Kidney epithelial cell (primary cell): ENCODE measurements around the gene SFI1. TPM values are rescaled to one million over a fixed set of nuclear protein-coding genes. Genes with fewer than 3 reads are reported as not detected.
"Not testable (repeated sequence)": the region's sequence is repeated elsewhere in the genome, so short reads cannot be mapped to it uniquely, and the experiment has no call there.

Experiments used
- DNase-seq: peaks from one replicate; pipeline ENCODE4 v3.0.0-alpha.2; 2010; ENCODE audit warnings: low read depth
- H3K27me3 ChIP-seq: 2 replicates; pipeline ENCODE4 v1.6.0; 2011; ENCODE audit warnings: low read length; ENCODE audit not compliant: control insufficient read depth, insufficient read depth
- H3K36me3 ChIP-seq: 2 replicates; pipeline ENCODE4 v1.5.1; 2011; ENCODE audit warnings: low read length; ENCODE audit not compliant: control insufficient read depth, insufficient read depth
- H3K4me3 ChIP-seq: 2 replicates; pipeline ENCODE4 v1.5.1; 2011; ENCODE audit warnings: low read depth, mild to moderate bottlenecking, control low read depth, low read length
- CTCF ChIP-seq: IDR thresholded peaks from 2 replicates; pipeline ENCODE4 v1.5.1; 2011; ENCODE audit warnings: mild to moderate bottlenecking, moderate library complexity, low read length, control low read depth, inconsistent platforms; ENCODE audit not compliant: insufficient read depth, poor library complexity, severe bottlenecking
- total RNA-seq: library from RNA; depleted of rRNA; stranded (reverse); fragments of >200 nt; gene quantifications from 2 replicates; pipeline ENCODE4 v1.2.3, GENCODE V29; 2015

The SFI1 gene
- total RNA-seq, 1 donor from 2014 or later = 13.2 TPM

DNA sequence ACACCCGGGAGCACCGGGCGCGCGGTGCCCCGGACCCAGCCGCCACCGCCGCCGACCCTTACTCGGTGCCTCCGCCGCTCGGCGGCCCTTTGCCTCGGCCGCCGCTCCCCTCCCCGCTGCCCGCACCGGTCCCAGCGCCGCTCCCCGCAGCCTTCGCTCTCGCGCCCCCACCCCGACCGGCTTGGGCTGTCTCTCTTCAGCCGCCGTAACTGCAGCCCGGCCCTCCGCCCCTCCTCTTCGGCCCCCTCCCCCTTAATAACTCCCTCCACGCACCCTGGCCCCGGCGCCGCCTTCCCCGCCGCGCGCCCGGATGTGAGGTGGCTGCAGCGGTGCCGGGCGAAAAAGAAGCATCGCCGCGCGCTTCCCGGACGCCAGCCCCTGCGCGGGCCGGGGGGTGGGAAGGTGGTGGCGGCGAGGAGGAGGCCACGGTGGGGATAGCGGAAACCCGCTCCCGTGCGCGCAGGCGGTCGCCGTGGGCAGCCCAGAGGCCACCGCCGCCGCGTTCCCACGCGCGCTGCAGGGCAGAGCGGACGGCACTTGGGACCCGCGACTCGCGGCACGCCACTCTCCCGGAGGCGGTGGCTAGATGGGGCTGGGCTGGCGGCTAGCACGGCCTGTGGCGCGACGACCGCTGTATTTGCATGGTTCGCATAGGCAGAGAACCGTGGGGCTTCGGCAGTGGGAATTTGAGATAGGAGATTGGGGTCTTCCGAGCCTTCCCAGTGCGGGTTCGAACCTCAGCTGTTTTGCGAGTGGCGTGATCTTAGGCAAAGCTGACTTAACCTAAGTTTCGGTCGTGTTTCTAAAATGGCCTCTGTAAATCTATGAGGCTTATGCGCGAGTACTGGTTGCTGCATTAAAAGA is 6.5 kb upstream of the SFI1 start, which contains the start of gene EIF4ENIF1:
Gene EIF4ENIF1, minus strand, starts transcription at position 211 of the 864 bp plus-strand sequence. CDS start 1,124 bp downstream, outside the sequence.
- no peak for TF ChIP-seq CTCF
- no peak for DNase-seq
- no peaks in the 10 kb centered on the region for H3K36me3 ChIP-seq
- peak within 1 kb of the TSS; percentile 71 for H3K4me3 ChIP-seq
- H3K27me3 ChIP-seq = no peaks in the 10 kb centered on the region

DNA sequence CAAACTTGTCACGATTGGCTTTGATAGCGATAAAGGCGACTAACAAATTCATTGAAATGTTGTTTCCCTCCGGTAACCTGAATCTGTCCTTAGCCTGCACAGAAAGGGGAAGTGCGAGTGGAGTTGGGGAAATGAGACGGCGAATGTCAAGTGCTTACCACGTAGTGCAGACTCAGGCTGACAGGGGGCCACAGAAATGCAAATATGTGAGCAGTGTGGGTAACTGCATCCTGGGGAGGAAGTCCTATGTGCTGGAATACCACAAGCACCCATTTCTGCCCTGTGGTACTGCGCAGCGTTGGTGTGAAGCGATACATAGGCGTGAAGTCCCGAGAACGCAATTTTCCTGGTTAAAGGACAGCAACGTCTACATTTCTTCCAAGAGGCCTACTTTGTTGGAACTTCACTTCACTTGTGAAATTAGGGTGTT is 5.8 kb upstream of the SFI1 start:
- no peaks in the 10 kb centered on the region for H3K36me3 ChIP-seq
- DNase-seq = no peak
- no peaks in the 10 kb centered on the region for H3K27me3 ChIP-seq
- TF ChIP-seq CTCF = no peak
- peak overlapping the region; percentile 71 for H3K4me3 ChIP-seq

- H3K4me3 ChIP-seq = no peak overlapping the region
- H3K27me3 ChIP-seq = no peaks in the 10 kb centered on the region
- DNase-seq = no peak
- H3K36me3 ChIP-seq = no peaks in the 10 kb centered on the region
- TF ChIP-seq CTCF = no peak
Measured at GRCh38 chr22:31491218-31491962, 4.9 kb upstream of the SFI1 start.

DNA sequence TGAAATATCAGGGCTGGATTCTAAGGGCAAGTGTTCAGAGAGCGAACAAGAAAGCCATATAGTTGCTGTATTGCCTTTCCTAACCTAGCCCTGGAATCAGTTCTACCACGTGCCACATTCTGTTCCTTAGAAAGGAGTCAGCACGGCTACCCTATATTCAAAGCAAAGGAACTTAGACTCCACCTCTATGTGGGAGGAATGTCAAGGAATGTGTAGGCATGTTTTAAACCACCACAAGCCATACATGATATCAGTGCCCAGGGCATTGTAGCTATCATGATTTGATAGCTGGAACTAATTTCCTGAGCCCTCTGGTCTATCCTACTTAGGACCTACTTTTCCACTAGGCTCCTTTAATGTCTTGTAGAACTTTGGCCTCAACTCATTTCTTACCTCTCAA is 4.2 kb upstream of the SFI1 start:
- no peaks in the 10 kb centered on the region for H3K36me3 ChIP-seq
- H3K27me3 ChIP-seq = no peaks in the 10 kb centered on the region
- DNase-seq = no peak
- TF ChIP-seq CTCF = no peak
- no peak overlapping the region for H3K4me3 ChIP-seq

DNA sequence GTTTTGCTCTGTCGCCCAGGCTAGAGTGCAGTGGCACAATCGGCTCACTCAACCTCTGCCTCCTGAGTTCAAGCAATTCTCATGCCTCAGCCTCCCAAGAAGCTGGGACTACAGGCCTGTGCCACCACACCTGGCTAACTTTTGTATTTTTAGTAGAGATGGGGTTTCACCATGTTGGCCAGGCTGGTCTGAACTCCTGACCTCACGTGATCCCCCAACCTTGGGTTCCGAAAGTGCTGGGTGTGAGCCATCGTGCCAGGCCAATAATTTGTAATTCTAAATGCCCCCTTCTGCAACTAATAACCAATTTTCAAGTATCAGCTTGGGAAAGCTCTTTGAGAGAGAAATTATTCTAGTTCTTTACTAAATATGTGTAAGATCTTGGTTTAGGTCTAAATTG is 3.0 kb upstream of the SFI1 start:
- H3K4me3 ChIP-seq, DNase-seq, H3K27me3 ChIP-seq, H3K36me3 ChIP-seq: not testable (repeated sequence)

- DNase-seq = no peak
- Histone ChIP-seq H3K4me3 (no peak overlapping the region), H3K36me3 (no peaks in the 10 kb centered on the region), H3K27me3 (no peaks in the 10 kb centered on the region)
- TF ChIP-seq CTCF = no peak
Measured at GRCh38 chr22:31495343-31495742, 993 bp upstream of the SFI1 start.
